Measurements from ENCODE around the gene CAMTA1.
"Not testable (repeated sequence)": the region's sequence is repeated elsewhere in the genome, so short reads cannot be mapped to it uniquely, and the experiment has no call there.

Gene CAMTA1

GRCh38 chr1:7407980-7408770 is 622.9 kb downstream of the CAMTA1 start:
- no peak overlapping the region for H3K9ac ChIP-seq (ENCODE audit: low read length in 2 of 2)
- H3K27me3 ChIP-seq (ENCODE audit: control insufficient read depth in 1 of 2, insufficient read depth in 2 of 2, low read length in 2 of 2), result no peaks in the 10 kb centered on the region
- no peaks in the 10 kb centered on the region for H3K4me1 ChIP-seq (ENCODE audit: control insufficient read depth, insufficient read depth, low read length)
- no peaks in the 10 kb centered on the region for H3K36me3 ChIP-seq (ENCODE audit: control insufficient read depth in 2 of 2, insufficient read depth in 2 of 2, low read length in 2 of 2)
- no peaks in the 10 kb centered on the region for H3K9me3 ChIP-seq (ENCODE audit: control insufficient read depth in 2 of 2, low read length in 2 of 2)
- H3K27ac ChIP-seq (ENCODE audit: low read length), result no peak overlapping the region
- H3K4me3 ChIP-seq (ENCODE audit: low read length in 2 of 2), result no peak overlapping the region

- Histone ChIP-seq H3K36me3 (ENCODE audit: control insufficient read depth in 2 of 2, insufficient read depth in 2 of 2, low read length in 2 of 2) (no peaks in the 10 kb centered on the region), H3K4me3 (ENCODE audit: low read length in 2 of 2) (no peak overlapping the region), H3K9me3 (ENCODE audit: control insufficient read depth in 2 of 2, low read length in 2 of 2) (no peaks in the 10 kb centered on the region), H3K9ac (ENCODE audit: low read length in 2 of 2) (no peak overlapping the region), H3K27ac (ENCODE audit: low read length) (no peak overlapping the region), H3K27me3 (ENCODE audit: control insufficient read depth in 1 of 2, insufficient read depth in 2 of 2, low read length in 2 of 2) (no peaks in the 10 kb centered on the region), H3K4me1 (ENCODE audit: control insufficient read depth, insufficient read depth, low read length) (no peaks in the 10 kb centered on the region)
These were observed 623.5 kb downstream of the CAMTA1 start for GRCh38 chr1:7408771-7409150.

GRCh38 chr1:7409278-7409677 is 624.0 kb downstream of the CAMTA1 start:
- Histone ChIP-seq H3K4me1 (ENCODE audit: control insufficient read depth, insufficient read depth, low read length) (no peaks in the 10 kb centered on the region), H3K36me3 (ENCODE audit: control insufficient read depth in 2 of 2, insufficient read depth in 2 of 2, low read length in 2 of 2) (no peaks in the 10 kb centered on the region), H3K4me3 (ENCODE audit: low read length in 2 of 2) (no peak overlapping the region), H3K9me3 (ENCODE audit: control insufficient read depth in 2 of 2, low read length in 2 of 2) (no peaks in the 10 kb centered on the region), H3K27ac (ENCODE audit: low read length) (no peak overlapping the region), H3K9ac (ENCODE audit: low read length in 2 of 2) (no peak overlapping the region), H3K27me3 (ENCODE audit: control insufficient read depth in 1 of 2, insufficient read depth in 2 of 2, low read length in 2 of 2) (no peaks in the 10 kb centered on the region)

GRCh38 chr1:7410156-7410555 is 624.9 kb downstream of the CAMTA1 start:
- H3K4me1 ChIP-seq (ENCODE audit: control insufficient read depth, insufficient read depth, low read length), result no peaks in the 10 kb centered on the region
- H3K4me3 ChIP-seq (ENCODE audit: low read length in 2 of 2), result no peak overlapping the region
- no peak overlapping the region for H3K9ac ChIP-seq (ENCODE audit: low read length in 2 of 2)
- no peaks in the 10 kb centered on the region for H3K9me3 ChIP-seq (ENCODE audit: control insufficient read depth in 2 of 2, low read length in 2 of 2)
- H3K27me3 ChIP-seq (ENCODE audit: control insufficient read depth in 1 of 2, insufficient read depth in 2 of 2, low read length in 2 of 2), result no peaks in the 10 kb centered on the region
- no peaks in the 10 kb centered on the region for H3K36me3 ChIP-seq (ENCODE audit: control insufficient read depth in 2 of 2, insufficient read depth in 2 of 2, low read length in 2 of 2)
- H3K27ac ChIP-seq (ENCODE audit: low read length), result no peak overlapping the region

- H3K27me3 ChIP-seq (ENCODE audit: control insufficient read depth in 1 of 2, insufficient read depth in 2 of 2, low read length in 2 of 2); H3K4me3 ChIP-seq (ENCODE audit: low read length in 2 of 2); H3K9me3 ChIP-seq (ENCODE audit: control insufficient read depth in 2 of 2, low read length in 2 of 2); H3K9ac ChIP-seq (ENCODE audit: low read length in 2 of 2); H3K4me1 ChIP-seq (ENCODE audit: control insufficient read depth, insufficient read depth, low read length); H3K36me3 ChIP-seq (ENCODE audit: control insufficient read depth in 2 of 2, insufficient read depth in 2 of 2, low read length in 2 of 2); H3K27ac ChIP-seq (ENCODE audit: low read length): not testable (repeated sequence)
These were observed 632.4 kb downstream of the CAMTA1 start for GRCh38 chr1:7417618-7418017.

GRCh38 chr1:7418442-7419080 is 633.3 kb downstream of the CAMTA1 start:
- Histone ChIP-seq H3K27ac (ENCODE audit: low read length) (no peak overlapping the region), H3K36me3 (ENCODE audit: control insufficient read depth in 2 of 2, insufficient read depth in 2 of 2, low read length in 2 of 2) (no peaks in the 10 kb centered on the region), H3K9me3 (ENCODE audit: control insufficient read depth in 2 of 2, low read length in 2 of 2) (peaks cover 0 to 7% of the 10 kb centered on the region in 2 donors), H3K9ac (ENCODE audit: low read length in 2 of 2) (no peak overlapping the region), H3K4me1 (ENCODE audit: control insufficient read depth, insufficient read depth, low read length) (no peaks in the 10 kb centered on the region), H3K4me3 (ENCODE audit: low read length in 2 of 2) (no peak overlapping the region), H3K27me3 (ENCODE audit: control insufficient read depth in 1 of 2, insufficient read depth in 2 of 2, low read length in 2 of 2) (peaks cover 0 to 3% of the 10 kb centered on the region in 2 donors)

- Histone ChIP-seq H3K9me3 (ENCODE audit: control insufficient read depth in 2 of 2, low read length in 2 of 2) (peaks cover 0 to 7% of the 10 kb centered on the region in 2 donors), H3K4me1 (ENCODE audit: control insufficient read depth, insufficient read depth, low read length) (no peaks in the 10 kb centered on the region), H3K27ac (ENCODE audit: low read length) (no peak overlapping the region), H3K9ac (ENCODE audit: low read length in 2 of 2) (no peak overlapping the region), H3K4me3 (ENCODE audit: low read length in 2 of 2) (no peak overlapping the region), H3K27me3 (ENCODE audit: control insufficient read depth in 1 of 2, insufficient read depth in 2 of 2, low read length in 2 of 2) (peaks cover 0 to 3% of the 10 kb centered on the region in 2 donors), H3K36me3 (ENCODE audit: control insufficient read depth in 2 of 2, insufficient read depth in 2 of 2, low read length in 2 of 2) (no peaks in the 10 kb centered on the region)
These were observed 634.8 kb downstream of the CAMTA1 start for GRCh38 chr1:7420098-7420445.

GRCh38 chr1:7420470-7421100 is 635.3 kb downstream of the CAMTA1 start:
- Histone ChIP-seq H3K9me3 (ENCODE audit: control insufficient read depth in 2 of 2, low read length in 2 of 2) (peaks cover 0 to 7% of the 10 kb centered on the region in 2 donors), H3K4me1 (ENCODE audit: control insufficient read depth, insufficient read depth, low read length) (no peaks in the 10 kb centered on the region), H3K36me3 (ENCODE audit: control insufficient read depth in 2 of 2, insufficient read depth in 2 of 2, low read length in 2 of 2) (no peaks in the 10 kb centered on the region), H3K27ac (ENCODE audit: low read length) (no peak overlapping the region), H3K4me3 (ENCODE audit: low read length in 2 of 2) (no peak overlapping the region), H3K27me3 (ENCODE audit: control insufficient read depth in 1 of 2, insufficient read depth in 2 of 2, low read length in 2 of 2) (peaks cover 0 to 3% of the 10 kb centered on the region in 2 donors), H3K9ac (ENCODE audit: low read length in 2 of 2) (no peak overlapping the region)

- Histone ChIP-seq H3K36me3 (ENCODE audit: control insufficient read depth in 2 of 2, insufficient read depth in 2 of 2, low read length in 2 of 2) (no peaks in the 10 kb centered on the region), H3K4me1 (ENCODE audit: control insufficient read depth, insufficient read depth, low read length) (no peaks in the 10 kb centered on the region), H3K4me3 (ENCODE audit: low read length in 2 of 2) (no peak overlapping the region), H3K27me3 (ENCODE audit: control insufficient read depth in 1 of 2, insufficient read depth in 2 of 2, low read length in 2 of 2) (peaks cover 0 to 3% of the 10 kb centered on the region in 2 donors), H3K9ac (ENCODE audit: low read length in 2 of 2) (no peak overlapping the region), H3K9me3 (ENCODE audit: control insufficient read depth in 2 of 2, low read length in 2 of 2) (peaks cover 0 to 7% of the 10 kb centered on the region in 2 donors), H3K27ac (ENCODE audit: low read length) (no peak overlapping the region)
These were observed 636.3 kb downstream of the CAMTA1 start for GRCh38 chr1:7421471-7422075.

- Histone ChIP-seq H3K27ac (ENCODE audit: low read length) (no peak overlapping the region), H3K36me3 (ENCODE audit: control insufficient read depth in 2 of 2, insufficient read depth in 2 of 2, low read length in 2 of 2) (no peaks in the 10 kb centered on the region), H3K9me3 (ENCODE audit: control insufficient read depth in 2 of 2, low read length in 2 of 2) (peaks cover 0 to 7% of the 10 kb centered on the region in 2 donors), H3K4me3 (ENCODE audit: low read length in 2 of 2) (no peak overlapping the region), H3K9ac (ENCODE audit: low read length in 2 of 2) (no peak overlapping the region), H3K4me1 (ENCODE audit: control insufficient read depth, insufficient read depth, low read length) (no peaks in the 10 kb centered on the region), H3K27me3 (ENCODE audit: control insufficient read depth in 1 of 2, insufficient read depth in 2 of 2, low read length in 2 of 2) (peaks cover 0 to 3% of the 10 kb centered on the region in 2 donors)
These were observed 636.8 kb downstream of the CAMTA1 start for GRCh38 chr1:7422081-7422480.
